HG02623 (cell line): ENCODE measurements around the gene CFHR2.
"Not testable (repeated sequence)": the region's sequence is repeated elsewhere in the genome, so short reads cannot be mapped to it uniquely, and the experiment has no call there.

Experiments
- ATAC-seq: cut with Tn5 transposase; IDR thresholded peaks from one replicate; pipeline ENCODE4 v1.9.1; 2021; ENCODE audit warnings: moderate library complexity; ENCODE audit not compliant: unreplicated experiment

Gene CFHR2

DNA sequence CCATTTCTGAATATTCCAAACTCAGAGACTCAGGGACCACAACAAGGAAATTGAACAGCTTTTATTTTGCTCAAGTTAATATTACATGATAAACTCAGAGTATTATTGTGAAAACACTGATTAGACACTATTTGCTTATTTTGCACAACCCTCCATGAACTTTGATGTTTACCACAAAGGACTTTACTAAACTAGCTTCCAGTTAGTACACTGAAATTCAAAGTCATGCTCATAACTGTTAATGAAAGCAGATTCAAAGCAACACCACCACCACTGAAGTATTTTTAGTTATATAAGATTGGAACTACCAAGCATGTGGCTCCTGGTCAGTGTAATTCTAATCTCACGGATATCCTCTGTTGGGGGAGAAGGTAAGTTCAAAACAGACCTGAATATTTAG, at the start of gene CFHR2:
Gene CFHR2 (plus strand): TSS at position 171 of the 400 bp plus-strand sequence. CDS start 143 bp downstream, at position 314.
- ATAC-seq: not testable (repeated sequence)

DNA sequence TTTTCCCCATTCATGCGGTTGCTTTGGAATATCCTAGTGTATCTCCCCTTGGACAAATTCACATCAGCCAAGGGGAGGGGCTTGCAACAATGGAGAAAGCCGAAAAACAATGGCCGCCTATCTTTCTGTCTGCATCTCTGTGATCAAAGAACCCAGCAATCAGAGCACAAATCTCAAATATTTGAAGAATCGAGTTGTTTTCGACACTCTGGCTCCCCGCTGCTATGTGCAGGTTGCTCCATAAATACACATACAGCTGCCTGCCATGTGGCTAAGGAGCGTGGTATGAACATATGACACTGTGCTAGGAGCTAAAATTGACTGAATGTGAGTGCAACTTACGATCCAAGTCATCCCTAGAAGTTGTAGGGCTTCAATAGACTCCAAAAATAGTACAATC, 47.2 kb upstream of the CFHR2 start:
- ATAC-seq: no peak

DNA sequence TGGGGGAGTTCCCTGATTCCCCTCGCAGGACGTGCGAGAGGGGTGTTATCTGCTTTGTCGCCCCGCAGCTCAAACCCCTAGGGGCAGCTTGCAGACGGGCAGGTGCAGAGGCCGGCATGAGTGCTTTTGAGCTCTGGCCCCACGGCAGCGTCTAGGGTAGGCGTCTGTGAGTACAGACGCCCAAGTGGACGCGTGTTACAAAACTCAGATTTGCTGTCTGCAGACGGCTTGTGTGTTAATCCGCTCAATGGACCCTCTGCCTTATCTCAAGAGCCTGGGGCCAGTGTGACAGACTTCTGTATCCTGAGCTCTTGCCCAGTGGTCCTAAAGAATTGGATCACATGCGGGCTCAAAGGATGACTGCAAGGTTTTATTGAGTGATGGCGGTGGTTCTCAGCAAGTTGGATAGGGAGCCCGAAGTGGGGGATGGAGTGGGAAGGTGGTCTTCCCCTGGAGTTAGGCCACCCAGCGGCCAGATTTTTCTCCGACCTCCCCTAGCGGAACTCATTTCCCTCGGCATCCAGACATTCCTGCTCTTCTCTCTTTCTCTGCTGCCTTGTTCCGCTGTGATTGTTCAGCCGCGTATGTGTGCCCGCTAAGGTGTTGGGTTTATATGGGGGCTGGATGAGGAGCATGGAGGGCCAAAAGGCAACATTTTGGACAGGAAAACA, 46.2 kb upstream of the CFHR2 start:
- no peak for ATAC-seq

DNA sequence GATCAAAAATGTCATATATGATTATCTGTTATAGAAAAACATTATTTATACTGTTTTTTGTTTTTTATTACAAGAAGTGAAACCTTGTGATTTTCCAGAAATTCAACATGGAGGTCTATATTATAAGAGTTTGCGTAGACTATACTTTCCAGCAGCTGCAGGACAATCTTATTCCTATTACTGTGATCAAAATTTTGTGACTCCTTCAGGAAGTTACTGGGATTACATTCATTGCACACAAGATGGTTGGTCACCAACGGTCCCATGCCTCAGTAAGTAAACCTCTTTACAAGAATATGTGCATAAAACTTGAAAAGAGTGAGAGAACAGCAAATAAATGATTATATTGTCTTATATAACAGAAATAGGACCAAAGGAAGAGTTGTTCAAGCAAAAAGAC, 41.2 kb upstream of the CFHR2 start:
- ATAC-seq: no peak

DNA sequence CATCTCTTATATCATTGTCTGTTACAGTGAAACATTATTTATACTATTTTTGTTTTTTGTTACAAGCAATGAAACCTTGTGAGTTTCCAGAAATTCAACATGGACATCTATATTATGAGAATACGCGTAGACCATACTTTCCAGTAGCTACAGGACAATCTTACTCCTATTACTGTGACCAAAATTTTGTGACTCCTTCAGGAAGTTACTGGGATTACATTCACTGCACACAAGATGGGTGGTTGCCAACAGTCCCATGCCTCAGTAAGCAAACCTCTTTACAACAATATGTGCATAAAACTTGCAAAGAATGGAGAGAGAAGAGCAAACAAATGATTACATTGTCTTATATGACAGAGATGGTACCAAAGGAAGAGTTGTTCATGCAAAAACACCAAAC, 33.3 kb upstream of the CFHR2 start:
- no peak for ATAC-seq

DNA sequence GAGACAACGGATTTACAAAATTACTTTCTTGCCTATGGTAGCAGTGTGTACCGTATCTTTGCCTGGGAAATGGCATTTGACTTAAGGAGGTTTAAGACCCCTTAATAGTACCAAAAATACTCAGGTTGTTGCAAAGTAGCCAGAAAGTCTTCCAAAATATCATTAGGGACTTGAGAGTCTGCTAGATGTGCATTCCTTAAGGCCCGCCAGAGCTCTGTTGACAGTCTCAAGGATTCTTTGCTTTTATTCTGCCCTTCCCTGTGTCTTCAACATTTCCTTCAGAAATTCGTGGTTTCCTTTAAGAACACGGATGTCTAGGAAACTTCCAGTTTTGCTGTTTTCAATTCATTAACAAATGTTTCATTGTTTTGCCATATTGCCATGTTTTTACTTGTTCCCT, 31.3 kb upstream of the CFHR2 start:
- ATAC-seq: not testable (repeated sequence)

DNA sequence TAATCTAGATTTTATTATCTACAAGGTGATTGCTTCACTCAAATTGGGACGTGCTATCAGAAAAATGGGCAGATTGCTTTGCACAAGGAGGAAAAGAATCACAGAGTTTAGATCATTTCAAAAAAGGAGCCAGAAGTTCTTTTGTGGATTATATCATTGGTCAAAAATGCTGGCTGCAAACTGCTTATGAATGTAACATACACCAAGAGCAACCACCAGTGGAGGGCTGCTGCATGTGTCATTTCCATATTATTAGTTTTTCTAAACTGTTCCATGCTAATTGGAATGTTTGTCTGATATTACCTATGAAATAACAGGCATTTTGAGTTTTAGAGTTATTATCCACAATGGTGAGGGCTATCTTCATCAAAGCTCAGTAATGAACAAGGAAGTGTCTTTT, 16.7 kb upstream of the CFHR2 start:
- ATAC-seq: not testable (repeated sequence)

DNA sequence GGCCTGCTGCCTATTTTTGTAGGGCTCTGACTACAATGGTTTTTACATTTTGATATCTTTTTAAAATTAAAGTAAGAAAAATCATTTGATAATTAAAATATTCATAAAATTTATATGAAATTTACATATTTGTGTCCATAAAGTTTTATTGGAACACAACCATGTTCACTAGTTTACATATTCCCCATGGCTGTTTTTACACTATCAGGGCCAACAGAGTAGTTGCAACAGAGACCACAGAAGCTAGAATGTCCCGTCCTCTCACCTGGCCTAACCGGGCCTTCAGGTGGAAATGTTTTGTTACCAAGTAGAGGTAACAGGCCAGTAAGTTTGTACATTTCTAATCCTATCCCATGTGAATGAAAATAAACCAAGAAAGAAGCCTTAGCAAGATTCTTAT, 10.7 kb upstream of the CFHR2 start:
- ATAC-seq: not testable (repeated sequence)

DNA sequence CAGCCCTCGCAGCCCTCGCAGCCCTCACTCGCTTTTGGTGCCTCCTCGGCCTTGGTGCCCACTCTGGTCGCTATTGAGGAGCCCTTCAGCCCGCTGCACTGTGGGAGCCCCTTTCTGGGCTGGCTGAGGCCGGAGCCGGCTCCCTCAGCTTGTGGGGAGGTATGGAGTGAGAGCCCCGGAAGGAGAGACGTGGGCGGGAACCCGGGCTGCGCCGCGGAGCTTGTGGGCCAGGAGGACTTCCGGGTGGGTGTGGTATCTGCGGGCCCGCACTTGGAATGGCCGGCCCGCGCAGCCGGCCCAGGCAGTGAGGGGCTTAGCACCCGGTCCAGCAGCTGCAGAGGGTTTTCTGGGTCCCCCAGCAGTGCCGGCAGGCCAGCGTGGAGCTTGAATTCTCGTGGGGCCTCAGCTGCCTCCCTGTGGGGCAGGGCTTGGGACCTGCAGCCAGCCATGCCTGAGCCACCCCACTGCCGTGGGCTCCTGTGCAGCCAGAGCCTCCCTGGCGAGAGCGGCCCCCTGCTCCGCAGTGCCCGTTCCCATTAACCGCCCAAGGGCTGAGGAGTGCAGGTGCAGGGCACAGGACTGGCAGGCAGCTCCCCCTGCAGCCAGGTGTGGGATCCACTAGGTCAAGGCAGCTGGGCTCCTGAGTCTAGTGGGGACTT, 9.9 kb upstream of the CFHR2 start:
- ATAC-seq: no peak

DNA sequence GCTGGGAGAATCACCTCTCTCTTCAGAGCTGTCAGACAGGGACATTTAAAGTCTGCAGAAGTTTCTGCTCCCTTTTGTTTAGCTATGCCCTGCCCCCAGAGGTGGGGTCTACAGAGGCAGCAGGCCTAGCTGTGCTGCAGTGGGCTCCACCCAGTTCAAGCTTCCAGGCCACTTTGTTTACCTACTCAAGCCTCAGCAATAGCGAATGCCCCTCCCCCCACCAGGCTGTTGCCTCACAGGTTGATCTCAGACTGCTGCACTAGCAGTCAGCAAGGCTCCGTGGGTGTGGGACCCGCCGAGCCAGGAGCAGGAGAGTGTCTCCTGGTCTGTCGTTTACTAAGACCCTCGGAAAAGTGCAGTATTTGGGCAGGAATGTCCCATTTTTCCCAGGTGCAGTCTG, 2.1 kb upstream of the CFHR2 start:
- not testable (repeated sequence) for ATAC-seq

DNA sequence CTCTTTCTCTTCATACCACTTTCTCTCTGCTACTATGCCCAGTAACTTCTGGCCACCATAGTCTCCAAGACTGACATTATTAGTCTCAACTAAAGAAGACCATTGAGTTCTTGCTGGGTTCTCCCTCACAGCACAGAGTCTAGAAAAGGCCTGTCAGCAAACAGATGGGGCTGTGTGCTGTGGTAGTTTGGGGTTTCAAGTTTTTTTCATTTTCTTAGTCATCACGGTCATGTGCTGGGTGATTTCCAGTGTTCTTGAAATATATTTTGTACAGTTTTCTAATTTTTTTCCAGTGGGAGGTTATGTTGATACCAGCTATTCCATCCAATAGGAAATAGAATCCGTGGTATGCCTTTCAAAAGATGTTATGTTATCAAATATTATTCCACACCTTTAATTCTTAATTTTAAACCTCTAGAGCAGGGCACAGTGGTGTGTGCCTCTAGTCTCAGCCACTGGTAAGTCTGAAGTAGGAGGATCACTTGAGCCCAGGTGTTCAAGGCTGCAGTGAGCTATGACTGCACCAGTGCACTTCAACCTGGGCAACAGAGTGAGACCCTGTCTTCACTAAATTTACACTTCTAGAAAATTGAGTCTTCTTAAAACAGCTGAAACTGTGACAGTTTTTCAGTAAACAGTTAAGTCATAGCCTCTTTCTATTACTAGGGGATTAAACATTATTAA, 8.3 kb downstream of the CFHR2 start:
- peak; percentile 85 for ATAC-seq

DNA sequence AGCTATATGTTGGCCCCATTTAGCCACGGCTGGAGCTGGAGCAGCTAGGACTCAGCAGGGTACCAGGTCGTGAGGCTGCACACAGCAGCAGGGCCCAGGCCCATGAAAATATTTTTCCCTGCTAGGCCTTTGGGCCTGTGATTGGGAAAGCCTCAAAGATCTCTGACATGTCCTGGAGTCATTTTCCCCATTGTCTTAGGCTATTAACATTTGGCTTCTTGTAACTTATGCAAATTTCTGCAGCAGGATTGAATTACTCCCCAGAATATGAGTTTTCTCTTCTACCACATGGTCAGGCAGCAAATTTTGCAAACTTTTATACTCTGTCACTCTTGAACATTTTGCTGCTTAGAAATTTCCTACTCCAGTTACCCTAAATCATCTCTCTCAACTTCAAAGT, 11.2 kb downstream of the CFHR2 start:
- no peak for ATAC-seq

DNA sequence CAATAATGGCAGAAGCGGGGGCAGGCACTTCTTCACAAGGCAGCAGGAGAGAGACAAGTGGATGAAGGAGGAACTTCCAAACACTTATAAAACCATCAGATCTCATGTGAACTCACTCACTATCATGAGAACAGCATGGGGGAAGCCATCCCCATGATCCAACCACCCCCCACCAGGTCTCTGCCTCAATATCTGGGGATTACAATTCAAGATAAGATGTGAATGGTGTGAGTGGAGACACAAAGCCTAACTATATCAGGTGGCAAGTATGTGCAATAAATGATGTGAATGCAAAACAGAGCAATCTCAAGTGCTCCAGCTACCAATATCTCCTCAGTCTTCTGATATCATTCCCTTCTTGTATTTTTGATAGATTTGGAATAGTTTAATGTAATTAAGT, 12.4 kb downstream of the CFHR2 start:
- no peak for ATAC-seq

DNA sequence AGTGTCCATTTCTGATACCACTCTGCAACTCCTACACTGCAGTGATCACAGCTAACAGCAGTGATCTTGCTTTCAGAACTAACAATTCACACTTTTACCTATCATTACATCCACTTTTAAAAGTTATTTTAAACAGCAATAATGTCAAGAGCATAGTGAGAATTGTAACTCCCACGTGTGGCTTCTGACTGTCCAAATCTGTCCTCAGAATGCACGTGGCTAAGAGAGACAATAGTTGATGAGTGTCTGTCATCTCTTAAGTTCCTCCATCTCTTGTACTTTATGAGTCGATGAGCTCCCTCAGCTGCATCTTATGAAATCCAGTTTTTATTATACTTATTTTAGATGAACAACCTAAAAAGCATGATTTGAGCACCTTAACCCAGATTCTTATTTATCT, 17.3 kb downstream of the CFHR2 start:
- peak; percentile 81 for ATAC-seq

DNA sequence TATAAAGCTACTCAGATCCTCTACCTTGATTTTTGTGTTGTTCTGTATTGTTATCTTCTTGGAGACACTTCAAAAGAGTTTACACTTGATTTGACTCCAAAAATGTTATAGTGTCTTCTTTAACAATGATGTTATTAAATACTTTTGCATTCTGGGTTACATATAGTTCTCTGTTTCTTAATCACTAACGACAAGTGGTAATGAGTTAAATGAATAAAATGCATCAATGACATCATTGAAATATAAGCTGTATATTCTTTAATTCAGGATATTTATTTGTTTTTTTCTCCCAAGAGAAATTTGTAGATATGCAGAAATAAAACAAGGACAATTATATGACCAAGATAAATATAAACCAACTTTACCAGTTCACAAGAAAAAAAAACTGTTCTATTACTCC, 26.6 kb downstream of the CFHR2 start:
- no peak for ATAC-seq

DNA sequence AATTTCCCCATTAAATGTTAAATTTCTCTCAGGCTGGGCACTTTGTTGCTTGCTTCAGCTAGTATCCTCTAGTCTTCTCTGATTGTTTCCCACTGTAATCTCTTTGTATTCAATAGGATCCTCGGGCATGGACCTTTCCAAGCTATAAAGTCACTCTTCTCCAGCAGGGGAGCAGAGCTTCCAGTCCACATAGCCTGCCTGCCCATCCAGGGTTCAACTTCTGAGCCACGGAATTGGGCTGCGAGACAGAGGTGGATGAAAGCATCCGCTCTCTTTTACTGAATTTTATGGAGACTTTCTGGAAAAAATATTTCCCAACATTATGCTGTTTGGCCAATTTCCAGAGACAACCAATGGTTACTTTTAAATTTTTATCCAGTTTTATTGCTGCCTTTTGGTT, 32.7 kb downstream of the CFHR2 start:
- no peak for ATAC-seq

DNA sequence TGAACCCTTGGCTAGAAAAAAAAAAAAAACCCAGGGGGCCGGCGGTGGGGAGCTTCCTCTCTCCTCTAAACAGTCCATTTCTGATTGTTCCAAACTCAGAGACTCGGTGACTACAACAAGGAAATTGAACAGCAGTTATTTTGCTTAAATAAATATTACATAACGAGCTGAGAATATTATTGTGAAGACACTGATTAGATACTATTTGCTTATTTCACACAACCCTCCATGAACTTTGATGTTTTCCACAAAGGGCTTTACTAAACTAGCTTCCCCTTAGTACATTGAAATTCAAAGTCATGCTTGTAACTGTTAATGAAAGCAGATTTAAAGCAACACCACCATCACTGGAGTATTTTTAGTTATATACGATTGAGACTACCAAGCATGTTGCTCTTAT, 33.7 kb downstream of the CFHR2 start, which contains the start of gene CFHR5:
Gene CFHR5 (plus strand): TSS at position 279 of the 400 bp plus-strand sequence. CDS start 109 bp downstream, at position 388.
- no peak for ATAC-seq

DNA sequence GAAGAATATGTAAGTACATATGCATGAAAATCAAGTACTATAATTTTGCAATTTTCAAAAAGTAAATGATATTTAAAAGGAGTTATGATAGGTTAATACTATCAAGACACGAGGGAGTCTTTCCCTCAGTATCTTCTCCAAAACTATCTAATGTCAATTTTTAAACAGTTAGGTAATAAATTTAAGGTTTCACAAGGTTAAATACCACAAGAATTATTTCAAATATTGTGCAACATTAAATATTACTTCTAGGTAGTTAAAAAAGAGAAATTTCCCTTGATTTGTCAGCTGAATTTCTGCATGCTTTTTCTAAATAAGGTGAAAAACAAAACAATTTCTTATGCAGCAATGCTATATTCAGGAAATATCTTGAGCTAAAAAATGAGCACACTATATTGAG, 37.3 kb downstream of the CFHR2 start:
- ATAC-seq: no peak

DNA sequence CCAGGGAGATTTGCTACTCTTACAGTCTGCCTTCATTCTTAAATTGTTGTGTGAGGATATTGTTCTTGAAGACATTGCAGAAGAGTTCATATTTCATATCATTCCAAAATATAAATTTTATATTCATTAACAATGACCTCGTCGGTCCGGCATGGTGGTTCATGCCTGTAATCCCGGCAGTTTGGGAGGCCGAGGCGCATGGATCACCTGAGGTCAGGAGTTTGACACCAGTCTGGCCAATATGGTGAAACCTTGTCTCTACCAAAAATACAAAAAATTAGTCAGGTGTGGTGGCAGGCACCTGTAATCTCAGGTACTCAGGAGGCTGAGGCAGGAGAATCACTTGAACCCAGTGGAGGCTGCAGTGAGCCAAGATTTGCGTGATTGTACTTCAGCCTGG, 38.7 kb downstream of the CFHR2 start:
- not testable (repeated sequence) for ATAC-seq

DNA sequence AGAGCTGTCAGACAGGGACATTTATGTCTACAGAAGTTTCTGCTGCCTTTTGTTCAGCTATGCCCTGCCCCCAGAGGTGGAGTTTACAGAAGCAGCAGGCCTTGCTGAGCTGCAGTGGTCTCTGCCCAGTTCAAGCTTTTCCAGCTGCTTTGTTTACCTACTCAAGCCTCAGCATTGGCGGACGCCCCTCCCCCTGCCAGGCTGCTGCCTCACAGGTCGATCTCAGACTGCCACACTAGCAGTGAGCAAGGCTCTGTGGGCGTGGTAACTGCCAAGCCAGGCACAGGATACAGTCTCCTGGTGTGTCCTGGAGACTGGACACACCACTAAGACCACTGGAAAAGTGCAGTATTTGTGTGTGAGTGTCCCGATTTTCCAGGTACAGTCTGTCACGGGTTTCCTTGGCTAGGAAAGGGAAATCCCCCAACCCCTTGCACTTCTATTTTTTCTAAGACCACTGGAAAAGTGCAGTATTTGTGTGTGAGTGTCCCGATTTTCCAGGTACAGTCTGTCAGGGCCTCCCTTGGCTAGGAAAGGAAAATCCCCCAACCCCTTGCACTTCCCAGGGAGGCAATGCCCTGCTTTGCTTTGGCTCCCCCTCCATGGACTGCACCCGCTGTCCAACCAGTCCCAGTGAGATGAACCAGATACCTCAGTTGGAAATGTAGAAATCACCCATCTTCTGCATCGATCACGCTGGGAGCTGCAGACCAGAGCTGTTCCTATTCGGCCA, 48.5 kb downstream of the CFHR2 start:
- not testable (repeated sequence) for ATAC-seq

DNA sequence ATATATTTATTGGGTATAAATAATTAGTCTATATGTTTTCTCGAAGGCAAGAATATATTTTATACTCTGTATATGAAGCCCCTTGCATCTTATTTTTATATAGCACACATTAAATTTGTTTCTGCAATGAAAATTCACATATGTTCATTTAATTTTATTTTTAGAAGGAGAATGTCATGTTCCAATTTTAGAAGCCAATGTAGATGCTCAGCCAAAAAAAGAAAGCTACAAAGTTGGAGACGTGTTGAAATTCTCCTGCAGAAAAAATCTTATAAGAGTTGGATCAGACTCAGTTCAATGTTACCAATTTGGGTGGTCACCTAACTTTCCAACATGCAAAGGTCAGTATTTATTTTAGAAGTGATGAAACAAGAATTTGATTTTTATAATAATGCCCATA, 50.4 kb downstream of the CFHR2 start:
- ATAC-seq: no peak
